ENCODE data around the gene KEAP1.

The KEAP1 gene

DNA sequence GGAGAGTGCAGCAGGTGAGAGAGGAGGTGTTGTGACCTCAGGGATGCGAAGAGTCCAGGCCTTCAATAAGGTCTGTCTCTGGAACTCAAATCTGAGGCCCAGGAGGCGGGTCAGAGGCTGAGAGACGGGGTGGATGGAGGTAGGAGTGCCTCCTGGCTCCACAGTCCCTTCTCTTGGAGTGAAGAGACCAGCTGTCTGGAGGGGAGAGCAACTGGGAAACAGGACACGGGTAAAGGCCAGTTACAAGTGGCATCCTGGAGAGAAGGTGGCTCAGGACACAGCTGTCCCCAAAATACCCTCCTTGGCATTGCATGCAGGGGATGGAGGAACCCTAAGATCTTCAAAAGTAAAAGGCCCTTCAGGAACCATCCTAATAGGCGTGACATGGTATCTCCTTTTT, 63.6 kb downstream of the KEAP1 start:
- DNase-seq: no peak

All from CD4-positive, alpha-beta T cell treated with Interleukin-17A for 1 hour (primary cell).